ENCODE measurements around the gene TAF6.

DNA sequence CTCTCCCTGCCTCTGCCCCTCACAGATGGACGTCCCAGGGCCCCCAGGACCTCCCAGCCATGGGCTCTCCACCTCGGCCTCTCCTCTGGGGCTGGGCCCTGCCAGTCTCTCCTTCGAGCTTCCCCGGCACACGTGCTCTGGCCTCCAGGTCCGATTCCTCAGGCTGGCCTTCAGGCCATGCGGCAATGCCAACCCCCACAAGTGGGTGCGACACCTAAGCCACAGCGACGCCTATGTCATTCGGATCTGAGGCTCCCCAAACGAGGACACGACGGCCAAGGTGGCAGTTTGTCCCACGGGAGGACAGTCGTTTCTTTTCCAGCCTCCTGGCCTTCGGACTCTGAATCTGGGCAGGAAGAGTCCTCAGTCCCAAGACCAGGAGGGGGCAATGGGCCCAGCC is 12.5 kb downstream of the TAF6 start:
- TF ChIP-seq, protein P1, sequence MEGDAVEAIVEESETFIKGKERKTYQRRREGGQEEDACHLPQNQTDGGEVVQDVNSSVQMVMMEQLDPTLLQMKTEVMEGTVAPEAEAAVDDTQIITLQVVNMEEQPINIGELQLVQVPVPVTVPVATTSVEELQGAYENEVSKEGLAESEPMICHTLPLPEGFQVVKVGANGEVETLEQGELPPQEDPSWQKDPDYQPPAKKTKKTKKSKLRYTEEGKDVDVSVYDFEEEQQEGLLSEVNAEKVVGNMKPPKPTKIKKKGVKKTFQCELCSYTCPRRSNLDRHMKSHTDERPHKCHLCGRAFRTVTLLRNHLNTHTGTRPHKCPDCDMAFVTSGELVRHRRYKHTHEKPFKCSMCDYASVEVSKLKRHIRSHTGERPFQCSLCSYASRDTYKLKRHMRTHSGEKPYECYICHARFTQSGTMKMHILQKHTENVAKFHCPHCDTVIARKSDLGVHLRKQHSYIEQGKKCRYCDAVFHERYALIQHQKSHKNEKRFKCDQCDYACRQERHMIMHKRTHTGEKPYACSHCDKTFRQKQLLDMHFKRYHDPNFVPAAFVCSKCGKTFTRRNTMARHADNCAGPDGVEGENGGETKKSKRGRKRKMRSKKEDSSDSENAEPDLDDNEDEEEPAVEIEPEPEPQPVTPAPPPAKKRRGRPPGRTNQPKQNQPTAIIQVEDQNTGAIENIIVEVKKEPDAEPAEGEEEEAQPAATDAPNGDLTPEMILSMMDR (IDR thresholded peaks at IDR 0.05) = no peak
- TF ChIP-seq POLR2A (IDR thresholded peaks at IDR 0.05) = no peak
